ENCODE data around the gene PARL.

- no peak for TF ChIP-seq PBX3 (IDR thresholded peaks at IDR 0.05)
- TF ChIP-seq CTCF (IDR thresholded peaks at IDR 0.05): no peak
- no peak for TF ChIP-seq TEAD4 (IDR thresholded peaks at IDR 0.05; ENCODE audit: borderline replicate concordance, insufficient read depth)
These were observed 76.3 kb downstream of the PARL start for GRCh38 chr3:183808355-183808754.

All from SK-N-SH (cell line).